Fibroblast of the aortic adventitia (primary cell): Measurements from ENCODE around the gene FHIP2A. TPM values are rescaled to one million over a fixed set of nuclear protein-coding genes. Genes with fewer than 3 reads are reported as not detected.

ENCODE experiments used
- DNase-seq: peaks from one replicate; pipeline ENCODE4 v3.0.0-alpha.2; 2010; ENCODE audit warnings: low read depth
- H3K4me3 ChIP-seq: 2 replicates; pipeline ENCODE4 v1.5.1; 2011; ENCODE audit warnings: low read depth, mild to moderate bottlenecking, control low read depth, low read length, moderate library complexity
- CTCF ChIP-seq: IDR thresholded peaks from 2 replicates; pipeline ENCODE4 v1.5.1; 2011; ENCODE audit warnings: mild to moderate bottlenecking, low read length, control low read depth, inconsistent platforms; ENCODE audit not compliant: insufficient read depth
- total RNA-seq: library from RNA; depleted of rRNA; stranded (reverse); fragments of >200 nt; gene quantifications from 2 replicates; pipeline ENCODE4 v1.2.3, GENCODE V29; 2012; ENCODE audit warnings: low replicate concordance

Gene FHIP2A
- total RNA-seq, 1 donor, result 54.7 TPM

GRCh38 chr10:114815791-114816190 lies 5.8 kb upstream of the FHIP2A start:
- no peak for DNase-seq
- no peak overlapping the region for H3K4me3 ChIP-seq
- TF ChIP-seq CTCF, result no peak

- TF ChIP-seq CTCF, result no peak
- no peak for DNase-seq
- no peak overlapping the region for H3K4me3 ChIP-seq
Measured at GRCh38 chr10:114816308-114816707, 5.3 kb upstream of the FHIP2A start.

GRCh38 chr10:114819322-114819721 lies 2.3 kb upstream of the FHIP2A start:
- TF ChIP-seq CTCF, result no peak
- no peak for DNase-seq
- H3K4me3 ChIP-seq, result no peak overlapping the region

- H3K4me3 ChIP-seq, result peak overlapping the region; percentile 81
- no peak for TF ChIP-seq CTCF
- peak; percentile 18 for DNase-seq
Measured at GRCh38 chr10:114821915-114822443, 399 bp downstream of the FHIP2A start.

GRCh38 chr10:114822444-114823076 lies 980 bp downstream of the FHIP2A start:
- peak overlapping the region; percentile 81 for H3K4me3 ChIP-seq
- TF ChIP-seq CTCF, result no peak
- DNase-seq, result peak; percentile 78

GRCh38 chr10:114823077-114823463 lies 1.5 kb downstream of the FHIP2A start:
- TF ChIP-seq CTCF, result no peak
- H3K4me3 ChIP-seq, result peak overlapping the region; percentile 81
- no peak for DNase-seq

GRCh38 chr10:114824391-114824790 lies 2.8 kb downstream of the FHIP2A start:
- no peak for TF ChIP-seq CTCF
- DNase-seq, result peak; percentile 71
- peak overlapping the region; percentile 52 for H3K4me3 ChIP-seq
